DOHH2 (cell line): Measurements from ENCODE around the gene MDN1.

Source experiments
- H3F3A ChIP-seq: fragments of 200-600 bp; sonication (generic), shearing (Covaris generic); 2 replicates; pipeline ENCODE4 v1.6.0; 2016; ENCODE audit warnings: antibody characterized with exemption, mild to moderate bottlenecking; ENCODE audit not compliant: control insufficient read depth, insufficient read depth
- H3K27ac ChIP-seq: fragments of 200-600 bp; sonication (generic); 2 replicates; pipeline ENCODE4 v1.5.1; 2014; ENCODE audit warnings: low read depth, mild to moderate bottlenecking, low read length, moderate library complexity
- H3K27me3 ChIP-seq: fragments of 200-600 bp; sonication (generic); 2 replicates; pipeline ENCODE4 v1.6.1; 2014; ENCODE audit warnings: mild to moderate bottlenecking, low read length, mixed read lengths; ENCODE audit not compliant: control insufficient read depth
- H3K36me3 ChIP-seq: fragments of 200-600 bp; sonication (generic); 2 replicates; pipeline ENCODE4 v1.6.1; 2014; ENCODE audit warnings: mild to moderate bottlenecking, low read length, moderate library complexity, mixed read lengths; ENCODE audit not compliant: control insufficient read depth
- H3K4me1 ChIP-seq: fragments of 200-600 bp; sonication (generic); 2 replicates; pipeline ENCODE4 v1.6.1; 2014; ENCODE audit warnings: mild to moderate bottlenecking, low read length, mixed read lengths; ENCODE audit not compliant: control insufficient read depth
- H3K4me2 ChIP-seq: fragments of 200-600 bp; sonication (generic); 2 replicates; pipeline ENCODE4 v1.6.0; 2014; ENCODE audit warnings: mild to moderate bottlenecking, low read length, moderate library complexity
- H3K4me3 ChIP-seq: fragments of 200-600 bp; sonication (generic); 2 replicates; pipeline ENCODE4 v1.5.1; 2014; ENCODE audit warnings: mild to moderate bottlenecking, low read length, mixed read lengths
- H3K79me2 ChIP-seq: fragments of 200-600 bp; sonication (generic); 2 replicates; pipeline ENCODE4 v1.6.1; 2014; ENCODE audit warnings: mild to moderate bottlenecking, low read length, mixed read lengths; ENCODE audit not compliant: control insufficient read depth
- H3K9me2 ChIP-seq: fragments of 200-600 bp; sonication (generic); replicated peaks from 2 replicates; pipeline ENCODE4 v1.6.1; 2014; ENCODE audit warnings: mild to moderate bottlenecking, low read length, mixed read lengths; ENCODE audit not compliant: control insufficient read depth
- H3K9me3 ChIP-seq: fragments of 200-600 bp; sonication (generic); 2 replicates; pipeline ENCODE4 v1.6.1; 2014; ENCODE audit warnings: antibody characterized with exemption, low read length, mixed read lengths; ENCODE audit not compliant: control insufficient read depth, insufficient read depth
- H4K20me1 ChIP-seq: fragments of 200-600 bp; sonication (generic); 2 replicates; pipeline ENCODE4 v1.6.0; 2014; ENCODE audit warnings: low read depth, mild to moderate bottlenecking, antibody characterized with exemption, low read length, moderate library complexity; ENCODE audit not compliant: control insufficient read depth, insufficient read depth
- CTCF ChIP-seq: fragments of 200-600 bp; sonication (generic); IDR thresholded peaks from one replicate; pipeline ENCODE4 v1.5.1; 2014; ENCODE audit warnings: antibody characterized with exemption, mild to moderate bottlenecking, low read depth, low read length; ENCODE audit not compliant: poor library complexity, severe bottlenecking
- EZH2phosphoT487 ChIP-seq: fragments of 200-600 bp; sonication (generic); IDR thresholded peaks from 2 replicates; pipeline ENCODE4 v1.6.1; 2017; ENCODE audit warnings: borderline replicate concordance, mild to moderate bottlenecking, antibody characterized with exemption, low read length, moderate library complexity, mixed read lengths

Gene MDN1

GRCh38 chr6:89758830-89759229 is 60.8 kb downstream of the MDN1 start:
- H3K27ac ChIP-seq, result no peak overlapping the region
- no peak for TF ChIP-seq CTCF
- no peak for TF ChIP-seq EZH2phosphoT487
- H3K4me1 ChIP-seq, result no peaks in the 10 kb centered on the region
- H3K9me3 ChIP-seq, result no peaks in the 10 kb centered on the region
- no peaks in the 10 kb centered on the region for H4K20me1 ChIP-seq
- H3K79me2 ChIP-seq, result no peaks in the 10 kb centered on the region
- no peaks in the 10 kb centered on the region for H3K27me3 ChIP-seq
- peaks cover 66% of the 10 kb centered on the region for H3K36me3 ChIP-seq
- no peak overlapping the region for H3K4me3 ChIP-seq
- H3F3A ChIP-seq, result no peaks in the 10 kb centered on the region
- no peak overlapping the region for H3K4me2 ChIP-seq
- no peaks in the 10 kb centered on the region for H3K9me2 ChIP-seq

- H3K36me3 ChIP-seq, result peaks cover 80% of the 10 kb centered on the region
- no peak overlapping the region for H3K4me2 ChIP-seq
- no peaks in the 10 kb centered on the region for H3F3A ChIP-seq
- TF ChIP-seq EZH2phosphoT487, result no peak
- TF ChIP-seq CTCF, result no peak
- H3K4me1 ChIP-seq, result no peaks in the 10 kb centered on the region
- H3K79me2 ChIP-seq, result no peaks in the 10 kb centered on the region
- H4K20me1 ChIP-seq, result no peaks in the 10 kb centered on the region
- H3K27me3 ChIP-seq, result no peaks in the 10 kb centered on the region
- H3K4me3 ChIP-seq, result no peak overlapping the region
- H3K9me3 ChIP-seq, result no peaks in the 10 kb centered on the region
- no peak overlapping the region for H3K27ac ChIP-seq
- H3K9me2 ChIP-seq, result no peaks in the 10 kb centered on the region
Measured at GRCh38 chr6:89750338-89750737, 69.3 kb downstream of the MDN1 start.

GRCh38 chr6:89749918-89750317 is 69.7 kb downstream of the MDN1 start:
- Histone ChIP-seq H3K4me2 (no peak overlapping the region), H3K9me2 (no peaks in the 10 kb centered on the region), H3K4me3 (no peak overlapping the region), H3K27me3 (no peaks in the 10 kb centered on the region), H3K4me1 (no peaks in the 10 kb centered on the region), H3K79me2 (no peaks in the 10 kb centered on the region), H3K9me3 (no peaks in the 10 kb centered on the region), H3K27ac (no peak overlapping the region), H3F3A (no peaks in the 10 kb centered on the region), H4K20me1 (no peaks in the 10 kb centered on the region), H3K36me3 (peaks cover 81% of the 10 kb centered on the region)
- TF ChIP-seq CTCF (no peak), EZH2phosphoT487 (no peak)

- no peak for TF ChIP-seq EZH2phosphoT487
- TF ChIP-seq CTCF, result no peak
- H3K27ac ChIP-seq, result no peak overlapping the region
- H3K4me1 ChIP-seq, result no peaks in the 10 kb centered on the region
- H3K4me2 ChIP-seq, result no peak overlapping the region
- H3K27me3 ChIP-seq, result no peaks in the 10 kb centered on the region
- H3K9me2 ChIP-seq, result no peaks in the 10 kb centered on the region
- no peaks in the 10 kb centered on the region for H3F3A ChIP-seq
- no peaks in the 10 kb centered on the region for H4K20me1 ChIP-seq
- H3K79me2 ChIP-seq, result no peaks in the 10 kb centered on the region
- no peak overlapping the region for H3K4me3 ChIP-seq
- no peaks in the 10 kb centered on the region for H3K9me3 ChIP-seq
- peaks cover 82% of the 10 kb centered on the region for H3K36me3 ChIP-seq
Measured at GRCh38 chr6:89745716-89746115, 73.9 kb downstream of the MDN1 start.
